ENCODE data around the gene POLR2E. TPM values are rescaled to one million over a fixed set of nuclear protein-coding genes. Genes with fewer than 3 reads are reported as not detected.

POLR2E gene
- total RNA-seq, 4 donors from 2014 or later, result 151 to 216 (median 188) TPM

DNA sequence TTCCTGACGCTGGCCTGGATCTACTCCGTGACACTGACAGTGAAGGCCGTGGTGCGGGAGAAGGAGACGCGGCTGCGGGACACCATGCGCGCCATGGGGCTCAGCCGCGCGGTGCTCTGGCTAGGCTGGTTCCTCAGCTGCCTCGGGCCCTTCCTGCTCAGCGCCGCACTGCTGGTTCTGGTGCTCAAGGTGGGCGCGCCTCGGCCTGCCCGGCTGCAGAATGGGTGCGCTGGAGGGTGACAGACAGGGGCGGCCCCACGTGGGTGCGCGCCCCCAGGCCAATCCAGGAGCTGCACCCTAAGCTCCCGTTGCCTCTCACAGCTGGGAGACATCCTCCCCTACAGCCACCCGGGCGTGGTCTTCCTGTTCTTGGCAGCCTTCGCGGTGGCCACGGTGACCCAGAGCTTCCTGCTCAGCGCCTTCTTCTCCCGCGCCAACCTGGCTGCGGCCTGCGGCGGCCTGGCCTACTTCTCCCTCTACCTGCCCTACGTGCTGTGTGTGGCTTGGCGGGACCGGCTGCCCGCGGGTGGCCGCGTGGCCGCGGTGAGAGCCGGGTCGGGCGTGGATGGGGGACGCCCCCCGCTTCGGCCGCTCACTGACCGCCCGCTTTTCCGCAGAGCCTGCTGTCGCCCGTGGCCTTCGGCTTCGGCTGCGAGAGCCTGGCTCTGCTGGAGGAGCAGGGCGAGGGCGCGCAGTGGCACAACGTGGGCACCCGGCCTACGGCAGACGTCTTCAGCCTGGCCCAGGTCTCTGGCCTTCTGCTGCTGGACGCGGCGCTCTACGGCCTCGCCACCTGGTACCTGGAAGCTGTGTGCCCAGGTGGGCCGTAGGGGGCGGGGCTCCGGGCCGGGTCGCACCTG, 48.1 kb downstream of the POLR2E start:
- DNase-seq (ENCODE audit: low spot score), result no peak
- TF ChIP-seq, protein P1, sequence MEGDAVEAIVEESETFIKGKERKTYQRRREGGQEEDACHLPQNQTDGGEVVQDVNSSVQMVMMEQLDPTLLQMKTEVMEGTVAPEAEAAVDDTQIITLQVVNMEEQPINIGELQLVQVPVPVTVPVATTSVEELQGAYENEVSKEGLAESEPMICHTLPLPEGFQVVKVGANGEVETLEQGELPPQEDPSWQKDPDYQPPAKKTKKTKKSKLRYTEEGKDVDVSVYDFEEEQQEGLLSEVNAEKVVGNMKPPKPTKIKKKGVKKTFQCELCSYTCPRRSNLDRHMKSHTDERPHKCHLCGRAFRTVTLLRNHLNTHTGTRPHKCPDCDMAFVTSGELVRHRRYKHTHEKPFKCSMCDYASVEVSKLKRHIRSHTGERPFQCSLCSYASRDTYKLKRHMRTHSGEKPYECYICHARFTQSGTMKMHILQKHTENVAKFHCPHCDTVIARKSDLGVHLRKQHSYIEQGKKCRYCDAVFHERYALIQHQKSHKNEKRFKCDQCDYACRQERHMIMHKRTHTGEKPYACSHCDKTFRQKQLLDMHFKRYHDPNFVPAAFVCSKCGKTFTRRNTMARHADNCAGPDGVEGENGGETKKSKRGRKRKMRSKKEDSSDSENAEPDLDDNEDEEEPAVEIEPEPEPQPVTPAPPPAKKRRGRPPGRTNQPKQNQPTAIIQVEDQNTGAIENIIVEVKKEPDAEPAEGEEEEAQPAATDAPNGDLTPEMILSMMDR (IDR thresholded peaks at IDR 0.05), result no peak

DNA sequence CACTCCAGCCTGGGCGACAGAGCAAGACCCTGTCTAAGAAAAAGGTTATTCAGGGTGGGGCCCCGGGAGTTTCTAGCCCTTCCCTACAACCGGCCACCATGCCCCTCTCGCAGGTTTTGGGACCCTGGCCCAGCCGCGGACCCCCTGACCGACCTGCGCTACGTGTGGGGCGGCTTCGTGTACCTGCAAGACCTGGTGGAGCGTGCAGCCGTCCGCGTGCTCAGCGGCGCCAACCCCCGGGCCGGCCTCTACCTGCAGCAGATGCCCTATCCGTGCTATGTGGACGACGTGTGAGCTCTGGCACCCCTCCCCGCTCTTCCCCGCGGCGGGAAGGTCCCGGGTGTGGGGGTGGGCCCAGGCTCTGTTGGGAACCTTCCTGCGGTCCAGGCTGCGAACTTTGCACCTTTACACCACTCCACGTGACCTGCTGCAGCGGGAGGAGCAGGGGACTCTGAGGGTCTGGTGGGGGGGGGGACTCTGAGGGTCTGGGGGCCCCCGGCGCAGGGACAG, 49.0 kb downstream of the POLR2E start:
- ATAC-seq (ENCODE audit: low FRiP score) (no peak), DNase-seq (ENCODE audit: low spot score) (no peak)
- TF ChIP-seq, protein P1 (IDR thresholded peaks at IDR 0.05), result no peak

More for the DNA sequence above, 48.1 kb downstream of the POLR2E start:
- ATAC-seq (ENCODE audit: low FRiP score), result no peak

DNA sequence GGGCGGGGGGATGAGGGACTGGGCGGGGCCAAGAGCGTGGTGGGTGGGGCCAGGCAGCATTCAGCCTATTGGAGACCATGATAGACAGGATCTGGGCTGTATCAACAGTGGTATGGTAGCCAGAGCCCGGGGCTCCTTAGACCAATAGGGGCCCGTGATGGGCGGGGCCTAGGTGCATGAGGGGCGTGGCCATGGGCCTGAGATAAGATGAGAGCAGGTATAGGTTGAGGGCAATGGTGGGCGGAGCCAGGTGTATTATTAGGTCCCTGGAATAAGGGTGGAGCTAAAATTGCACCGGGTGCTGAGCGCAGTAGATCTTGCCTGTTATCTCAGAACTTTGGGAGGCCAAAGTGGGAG, 50.0 kb downstream of the POLR2E start:
- TF ChIP-seq, protein P1 (IDR thresholded peaks at IDR 0.05), result no peak
- ATAC-seq (ENCODE audit: low FRiP score) (no peak), DNase-seq (ENCODE audit: low spot score) (no peak)

DNA sequence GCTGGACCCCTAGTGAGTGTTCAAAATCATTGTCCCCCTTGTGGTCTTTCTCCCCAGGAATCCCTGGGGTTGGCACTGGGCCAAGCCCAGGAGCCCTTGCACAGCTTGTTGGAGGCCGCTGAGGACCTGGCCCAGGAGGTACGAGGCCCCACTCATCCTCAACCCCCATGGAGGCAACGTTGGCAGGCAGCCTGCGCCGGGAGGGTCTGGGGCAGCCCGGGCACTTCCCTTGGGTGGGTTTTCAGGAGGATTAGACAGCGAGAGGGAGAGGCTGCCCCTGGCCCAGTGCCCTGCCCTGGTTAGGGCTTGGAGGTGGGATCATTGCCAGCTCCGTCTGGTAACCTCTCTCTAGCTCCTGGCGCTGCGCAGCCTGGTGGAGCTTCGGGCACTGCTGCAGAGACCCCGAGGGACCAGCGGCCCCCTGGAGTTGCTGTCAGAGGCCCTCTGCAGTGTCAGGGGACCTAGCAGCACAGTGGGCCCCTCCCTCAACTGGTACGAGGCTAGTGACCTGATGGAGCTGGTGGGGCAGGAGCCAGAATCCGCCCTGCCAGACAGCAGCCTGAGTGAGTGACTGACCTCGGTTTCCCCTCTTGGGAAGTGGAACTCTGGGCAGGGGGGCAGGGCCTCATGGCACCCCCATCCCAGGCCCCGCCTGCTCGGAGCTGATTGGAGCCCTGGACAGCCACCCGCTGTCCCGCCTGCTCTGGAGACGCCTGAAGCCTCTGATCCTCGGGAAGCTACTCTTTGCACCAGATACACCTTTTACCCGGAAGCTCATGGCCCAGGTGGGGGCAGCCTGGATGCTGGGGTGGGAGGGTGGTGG, 52.3 kb downstream of the POLR2E start:
- no peak for DNase-seq (ENCODE audit: low spot score)
- TF ChIP-seq, protein P1 (IDR thresholded peaks at IDR 0.05), result no peak
- no peak for ATAC-seq (ENCODE audit: low FRiP score)

DNA sequence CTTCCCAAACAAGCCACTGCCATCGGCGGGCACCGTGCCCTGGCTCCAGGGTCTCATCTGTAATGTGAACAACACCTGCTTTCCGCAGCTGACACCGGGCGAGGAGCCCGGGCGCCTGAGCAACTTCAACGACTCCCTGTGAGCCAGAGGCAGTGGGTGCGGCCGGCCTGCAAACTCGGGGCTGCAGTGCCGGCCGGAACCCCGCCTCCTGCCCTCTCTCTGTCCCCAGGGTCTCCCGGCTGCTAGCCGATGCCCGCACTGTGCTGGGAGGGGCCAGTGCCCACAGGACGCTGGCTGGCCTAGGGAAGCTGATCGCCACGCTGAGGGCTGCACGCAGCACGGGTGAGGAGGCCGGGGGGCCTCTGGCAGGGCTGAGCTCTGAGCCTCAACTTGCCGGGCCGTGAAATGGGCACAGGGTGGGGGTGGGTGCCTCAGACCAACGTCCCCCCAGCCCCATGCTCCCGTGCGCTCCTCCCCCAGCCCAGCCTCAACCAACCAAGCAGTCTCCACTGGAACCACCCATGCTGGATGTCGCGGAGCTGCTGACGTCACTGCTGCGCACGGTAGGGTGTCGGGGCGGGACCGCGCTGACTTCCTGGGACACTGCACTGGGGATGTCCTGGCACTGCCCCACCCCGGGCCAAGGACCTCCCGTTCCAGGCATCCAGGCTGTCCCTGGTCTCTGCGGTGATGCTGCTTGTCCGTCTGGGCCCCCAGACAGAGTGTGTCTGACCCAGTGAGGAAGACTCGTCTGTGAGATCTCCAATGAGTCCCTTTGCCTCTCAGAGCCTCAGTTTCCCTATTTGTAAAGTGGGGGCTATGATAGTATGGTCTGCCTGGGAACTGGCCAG, 53.1 kb downstream of the POLR2E start:
- DNase-seq (ENCODE audit: low spot score), result no peak
- TF ChIP-seq, protein P1 (IDR thresholded peaks at IDR 0.05), result no peak
- no peak for ATAC-seq (ENCODE audit: low FRiP score)

DNA sequence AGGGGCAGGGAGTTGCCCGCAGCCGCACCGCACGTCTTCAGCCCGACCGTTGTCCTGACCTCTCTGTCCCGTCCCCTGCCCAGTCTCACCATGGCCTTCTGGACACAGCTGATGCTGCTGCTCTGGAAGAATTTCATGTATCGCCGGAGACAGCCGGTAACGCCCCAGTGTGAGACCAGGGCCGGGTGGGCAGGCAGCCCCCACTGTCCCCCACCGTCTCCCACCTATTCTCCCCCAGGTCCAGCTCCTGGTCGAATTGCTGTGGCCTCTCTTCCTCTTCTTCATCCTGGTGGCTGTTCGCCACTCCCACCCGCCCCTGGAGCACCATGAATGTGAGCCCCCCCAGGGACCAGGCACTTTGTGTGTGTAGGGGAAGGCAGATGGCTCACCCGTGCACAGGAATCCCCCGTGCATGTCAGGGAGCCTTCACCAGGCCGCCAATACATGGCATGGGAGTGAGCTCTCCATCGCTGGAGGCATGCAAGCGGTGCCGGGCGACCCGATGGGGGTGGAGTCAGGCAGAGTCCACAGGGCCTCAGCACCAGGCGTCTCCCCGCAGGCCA, 53.8 kb downstream of the POLR2E start:
- ATAC-seq (ENCODE audit: low FRiP score) (no peak), DNase-seq (ENCODE audit: low spot score) (no peak)
- TF ChIP-seq, protein P1 (IDR thresholded peaks at IDR 0.05), result no peak

Measured in omental fat pad (tissue), 4 donors.